ENCODE results near the gene HORMAD2.
"Not testable (repeated sequence)": the region's sequence is repeated elsewhere in the genome, so short reads cannot be mapped to it uniquely, and the experiment has no call there.

Gene HORMAD2

DNA sequence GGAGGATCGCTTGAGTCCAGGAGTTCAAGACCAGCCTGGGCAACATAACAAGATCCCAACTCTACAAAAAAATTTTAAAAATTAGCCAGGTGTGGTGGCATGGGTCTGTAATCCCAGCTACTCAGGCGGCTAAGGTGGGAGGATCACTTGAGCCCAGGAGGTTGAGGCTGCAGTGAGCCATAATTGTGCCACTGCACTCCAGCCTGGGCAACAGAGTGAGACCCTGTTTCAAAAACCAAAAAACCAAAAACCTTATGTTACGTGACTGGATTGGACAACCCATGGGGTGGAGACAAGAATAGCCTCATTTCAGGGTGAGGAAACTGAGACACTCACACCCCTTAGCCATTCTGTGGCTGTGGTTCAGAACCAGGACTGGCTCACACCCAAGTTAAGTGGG, 136.0 kb downstream of the HORMAD2 start:
- H3K4me3 ChIP-seq (ENCODE audit: low read depth in 1 of 2, low read length in 2 of 2); H3K9me3 ChIP-seq (ENCODE audit: control insufficient read depth in 1 of 2, low read length in 2 of 2); H3K27ac ChIP-seq (ENCODE audit: low read length); H3K27me3 ChIP-seq (ENCODE audit: low read depth, low read length); H3K36me3 ChIP-seq (ENCODE audit: control insufficient read depth in 1 of 2, insufficient read depth in 2 of 2, low read length in 2 of 2); H3K4me1 ChIP-seq (ENCODE audit: control insufficient read depth in 1 of 2, insufficient read depth in 2 of 2, low read length in 2 of 2): not testable (repeated sequence)

DNA sequence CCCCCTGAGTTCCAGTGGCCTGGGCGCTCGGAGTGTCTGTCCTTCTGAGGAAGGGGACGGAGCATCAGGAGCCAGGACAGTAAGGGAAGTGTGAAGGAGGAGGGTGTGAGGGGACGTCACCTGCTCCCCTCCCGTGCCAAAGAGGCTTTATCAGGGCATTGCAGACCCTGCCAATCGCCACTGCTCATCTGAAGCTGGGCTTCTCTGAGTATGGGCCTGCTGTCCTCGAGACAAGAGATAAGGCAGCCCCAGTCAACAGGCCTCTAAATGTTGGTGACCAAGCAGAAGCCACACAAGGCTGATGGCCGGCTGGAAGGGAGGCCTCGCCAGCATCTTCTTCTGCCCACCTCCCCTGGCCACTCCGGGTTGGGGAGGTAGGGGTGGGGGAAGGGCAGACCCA, 136.4 kb downstream of the HORMAD2 start:
- Histone ChIP-seq H3K27me3 (ENCODE audit: low read depth, low read length) (no peaks in the 10 kb centered on the region), H3K36me3 (ENCODE audit: control insufficient read depth in 1 of 2, insufficient read depth in 2 of 2, low read length in 2 of 2) (no peaks in the 10 kb centered on the region), H3K27ac (ENCODE audit: low read length) (no peak overlapping the region), H3K9me3 (ENCODE audit: control insufficient read depth in 1 of 2, low read length in 2 of 2) (no peaks in the 10 kb centered on the region), H3K4me1 (ENCODE audit: control insufficient read depth in 1 of 2, insufficient read depth in 2 of 2, low read length in 2 of 2) (peaks cover 2 to 3% of the 10 kb centered on the region in 2 donors), H3K4me3 (ENCODE audit: low read depth in 1 of 2, low read length in 2 of 2) (no peak overlapping the region)

DNA sequence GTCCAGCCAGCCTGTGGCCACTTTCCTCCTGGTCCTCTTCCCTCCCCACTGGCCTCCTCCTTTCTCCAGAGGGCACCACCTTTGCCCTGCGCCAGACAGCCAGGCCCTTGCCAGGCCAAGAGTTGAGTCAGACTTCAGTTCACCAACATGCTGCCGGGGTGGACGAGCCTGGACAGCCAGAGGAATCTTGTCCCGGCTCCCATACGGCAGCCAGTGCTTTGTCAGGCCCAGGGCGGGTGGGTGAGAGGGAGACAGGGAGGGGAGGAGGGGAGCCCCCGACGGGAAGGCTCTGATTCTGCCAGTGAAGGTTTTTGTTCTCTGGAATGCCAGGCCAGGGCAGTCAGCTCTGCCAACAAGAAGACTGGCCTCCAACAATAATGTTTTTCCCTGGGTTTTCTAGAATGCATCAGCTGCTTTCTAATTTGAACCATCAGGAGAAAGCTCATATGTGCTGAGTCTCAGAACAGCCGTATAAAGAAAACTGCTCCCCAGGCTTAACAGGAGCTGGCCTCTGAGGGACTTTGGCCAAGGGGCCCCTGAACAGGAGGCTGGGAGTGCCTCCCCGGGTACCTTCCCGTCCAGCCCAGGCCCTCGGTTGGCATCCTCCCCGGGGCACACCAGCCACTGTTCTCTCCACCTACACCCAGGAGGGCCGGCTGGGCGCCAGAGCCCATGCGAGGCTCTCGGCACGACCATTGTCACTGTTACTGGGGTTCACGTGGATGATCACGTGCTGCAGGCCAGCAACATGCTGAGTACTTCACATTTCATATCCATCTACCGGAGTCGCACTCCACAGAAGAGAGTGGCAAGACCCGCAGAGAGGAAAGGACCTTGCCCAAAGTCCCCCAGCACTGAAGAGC, 137.7 kb downstream of the HORMAD2 start:
- Histone ChIP-seq H3K36me3 (ENCODE audit: control insufficient read depth in 1 of 2, insufficient read depth in 2 of 2, low read length in 2 of 2) (no peaks in the 10 kb centered on the region), H3K27ac (ENCODE audit: low read length) (no peak overlapping the region), H3K27me3 (ENCODE audit: low read depth, low read length) (peaks cover 4% of the 10 kb centered on the region), H3K9me3 (ENCODE audit: control insufficient read depth in 1 of 2, low read length in 2 of 2) (no peaks in the 10 kb centered on the region), H3K4me3 (ENCODE audit: low read depth in 1 of 2, low read length in 2 of 2) (no peak overlapping the region), H3K4me1 (ENCODE audit: control insufficient read depth in 1 of 2, insufficient read depth in 2 of 2, low read length in 2 of 2) (peaks cover 2 to 3% of the 10 kb centered on the region in 2 donors)

DNA sequence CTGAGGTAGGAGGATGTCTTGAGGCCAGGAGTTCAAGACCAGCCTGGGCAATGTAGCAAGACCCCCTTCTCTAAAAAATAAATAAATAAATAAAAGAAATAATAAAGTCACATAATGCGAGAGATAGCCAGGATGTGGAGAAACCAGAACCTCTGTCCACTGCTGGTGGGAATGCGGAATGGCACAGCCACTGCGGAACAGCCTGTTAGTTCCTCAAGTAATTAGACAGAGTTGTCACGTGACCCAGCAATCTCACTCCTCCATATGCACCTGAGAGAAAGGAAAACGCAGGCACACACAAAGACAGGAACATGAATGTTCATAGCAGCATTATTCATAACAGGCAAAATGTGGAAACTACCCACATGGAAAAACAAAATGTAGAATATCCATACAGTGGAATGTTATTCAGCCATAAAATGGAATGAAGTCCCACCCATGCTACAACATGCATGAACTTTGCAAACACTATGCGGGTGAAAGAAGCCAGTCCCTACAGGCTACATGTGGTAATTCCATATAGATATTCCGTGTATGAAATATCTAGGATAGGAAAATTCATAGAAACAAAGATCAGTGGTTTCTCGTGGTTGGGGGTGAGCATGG, 138.9 kb downstream of the HORMAD2 start:
- Histone ChIP-seq H3K27ac (ENCODE audit: low read length) (no peak overlapping the region), H3K4me3 (ENCODE audit: low read depth in 1 of 2, low read length in 2 of 2) (no peak overlapping the region), H3K4me1 (ENCODE audit: control insufficient read depth in 1 of 2, insufficient read depth in 2 of 2, low read length in 2 of 2) (peaks cover 2 to 3% of the 10 kb centered on the region in 2 donors), H3K27me3 (ENCODE audit: low read depth, low read length) (peaks cover 4% of the 10 kb centered on the region), H3K36me3 (ENCODE audit: control insufficient read depth in 1 of 2, insufficient read depth in 2 of 2, low read length in 2 of 2) (no peaks in the 10 kb centered on the region), H3K9me3 (ENCODE audit: control insufficient read depth in 1 of 2, low read length in 2 of 2) (no peaks in the 10 kb centered on the region)

DNA sequence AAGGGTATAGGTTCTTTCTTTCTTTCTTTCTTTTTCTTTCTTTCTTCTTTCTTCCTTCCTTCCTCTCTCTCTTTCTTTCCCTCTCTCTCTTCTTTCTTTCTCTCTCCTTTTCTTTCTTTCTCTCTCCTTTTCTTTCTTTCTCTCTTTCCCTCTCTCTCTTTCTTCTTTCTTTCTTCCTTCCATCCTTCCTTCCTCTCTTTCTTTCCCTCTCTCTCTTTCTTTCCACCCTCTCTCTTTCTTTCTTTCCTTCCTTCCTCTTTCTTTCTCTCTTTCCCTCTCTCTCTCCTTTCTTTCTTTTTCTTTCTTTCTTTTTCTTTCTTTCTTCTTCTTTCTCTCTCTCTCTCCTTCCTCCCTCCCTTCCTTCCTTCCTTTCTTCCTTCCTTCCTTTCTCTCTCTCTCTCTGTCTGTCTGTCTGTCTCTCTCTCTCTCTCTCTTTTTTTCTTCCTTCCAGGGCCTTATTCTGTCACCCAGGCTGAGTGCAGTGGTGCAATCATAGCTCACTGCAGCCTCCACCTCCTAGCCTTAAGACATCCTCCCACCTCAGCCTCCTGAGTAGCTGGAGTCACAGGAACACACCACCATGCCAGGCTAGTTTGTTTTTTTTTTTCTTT, 139.5 kb downstream of the HORMAD2 start:
- peaks cover 4% of the 10 kb centered on the region for H3K27me3 ChIP-seq (ENCODE audit: low read depth, low read length)
- no peak overlapping the region for H3K4me3 ChIP-seq (ENCODE audit: low read depth in 1 of 2, low read length in 2 of 2)
- H3K9me3 ChIP-seq (ENCODE audit: control insufficient read depth in 1 of 2, low read length in 2 of 2) = no peaks in the 10 kb centered on the region
- H3K4me1 ChIP-seq (ENCODE audit: control insufficient read depth in 1 of 2, insufficient read depth in 2 of 2, low read length in 2 of 2) = peaks cover 2 to 3% of the 10 kb centered on the region in 2 donors
- no peak overlapping the region for H3K27ac ChIP-seq (ENCODE audit: low read length)
- H3K36me3 ChIP-seq (ENCODE audit: control insufficient read depth in 1 of 2, insufficient read depth in 2 of 2, low read length in 2 of 2) = no peaks in the 10 kb centered on the region

DNA sequence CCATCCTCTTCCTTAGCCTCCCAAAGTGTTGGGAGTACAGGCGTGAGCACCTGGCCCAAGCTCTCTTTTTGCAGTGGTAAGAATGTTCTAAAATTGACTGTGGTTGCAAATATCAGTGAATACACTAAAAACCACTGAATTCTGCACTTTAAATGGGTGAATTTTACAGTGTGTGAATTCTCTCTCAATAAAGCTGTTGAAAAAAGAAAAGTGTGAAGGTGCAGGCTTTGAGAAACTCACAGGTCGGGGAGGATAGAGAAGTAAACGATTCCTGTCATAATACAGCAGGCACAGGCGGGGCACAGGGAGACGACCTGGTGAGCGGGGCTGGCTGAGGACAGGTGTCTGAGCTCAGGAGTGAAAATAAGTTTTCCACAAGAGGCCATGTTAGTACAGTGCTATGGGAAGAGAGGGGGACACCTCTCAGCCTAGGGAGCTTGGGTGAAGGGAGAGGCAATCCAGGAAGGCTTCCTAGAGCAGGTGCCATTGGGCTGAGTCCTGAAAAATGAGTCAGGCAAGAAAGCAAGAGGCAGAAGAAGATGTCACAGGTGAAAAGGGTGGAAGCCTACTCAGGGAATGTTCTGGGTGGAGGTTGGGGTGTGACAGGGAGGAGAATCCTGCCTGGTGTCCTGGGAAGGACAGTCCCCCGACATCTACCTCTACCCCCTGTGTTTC, 140.2 kb downstream of the HORMAD2 start:
- no peaks in the 10 kb centered on the region for H3K36me3 ChIP-seq (ENCODE audit: control insufficient read depth in 1 of 2, insufficient read depth in 2 of 2, low read length in 2 of 2)
- H3K27me3 ChIP-seq (ENCODE audit: low read depth, low read length) = peaks cover 4% of the 10 kb centered on the region
- H3K4me3 ChIP-seq (ENCODE audit: low read depth in 1 of 2, low read length in 2 of 2) = no peak overlapping the region
- H3K27ac ChIP-seq (ENCODE audit: low read length) = no peak overlapping the region
- no peaks in the 10 kb centered on the region for H3K9me3 ChIP-seq (ENCODE audit: control insufficient read depth in 1 of 2, low read length in 2 of 2)
- H3K4me1 ChIP-seq (ENCODE audit: control insufficient read depth in 1 of 2, insufficient read depth in 2 of 2, low read length in 2 of 2) = peaks cover 2 to 3% of the 10 kb centered on the region in 2 donors

DNA sequence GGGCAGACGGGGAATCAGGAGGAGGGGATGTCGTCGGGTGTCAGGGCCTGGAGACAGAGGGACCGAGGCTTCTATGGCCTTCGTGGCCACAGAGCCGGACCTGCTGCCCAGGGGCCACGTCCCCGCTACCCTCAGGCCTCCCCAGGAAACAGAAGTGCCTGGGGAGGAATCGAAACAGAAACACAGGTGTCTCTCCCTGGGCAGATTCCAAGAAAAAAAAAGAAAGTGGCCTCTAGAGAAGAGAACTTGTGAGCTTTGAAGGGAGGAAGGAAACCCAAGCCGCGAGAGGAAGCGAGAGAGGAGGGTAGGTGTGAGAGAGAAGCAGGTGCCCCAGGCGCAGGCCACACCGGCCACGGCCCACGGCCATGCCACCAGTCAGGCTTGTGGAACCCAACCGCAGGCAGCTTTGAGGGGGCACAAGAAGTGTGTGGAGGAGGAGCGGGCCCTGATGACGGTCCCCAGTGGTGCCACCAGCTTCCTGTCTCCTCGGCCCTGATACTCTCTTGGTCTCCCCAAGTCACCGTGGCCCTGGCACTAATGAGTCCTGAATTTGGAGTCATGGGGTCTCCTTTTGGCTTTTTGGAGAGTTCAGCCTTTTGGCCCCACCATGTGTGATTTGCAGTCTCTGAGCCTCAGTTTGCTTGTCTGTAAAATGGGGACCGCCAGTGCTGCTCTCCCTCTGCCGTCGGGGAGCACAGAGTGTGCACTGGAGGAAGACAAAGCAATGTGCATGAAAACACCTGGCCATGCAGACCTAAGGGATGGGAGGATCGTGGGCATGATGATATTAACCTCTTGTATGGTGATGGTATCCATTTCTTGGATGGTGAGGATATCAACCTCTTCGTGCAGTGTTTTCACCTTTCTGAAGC, 141.1 kb downstream of the HORMAD2 start:
- H3K4me1 ChIP-seq (ENCODE audit: control insufficient read depth in 1 of 2, insufficient read depth in 2 of 2, low read length in 2 of 2) = peaks cover 2 to 3% of the 10 kb centered on the region in 2 donors
- no peaks in the 10 kb centered on the region for H3K9me3 ChIP-seq (ENCODE audit: control insufficient read depth in 1 of 2, low read length in 2 of 2)
- H3K27me3 ChIP-seq (ENCODE audit: low read depth, low read length) = peaks cover 4% of the 10 kb centered on the region
- no peak overlapping the region for H3K4me3 ChIP-seq (ENCODE audit: low read depth in 1 of 2, low read length in 2 of 2)
- H3K27ac ChIP-seq (ENCODE audit: low read length) = no peak overlapping the region
- H3K36me3 ChIP-seq (ENCODE audit: control insufficient read depth in 1 of 2, insufficient read depth in 2 of 2, low read length in 2 of 2) = no peaks in the 10 kb centered on the region

DNA sequence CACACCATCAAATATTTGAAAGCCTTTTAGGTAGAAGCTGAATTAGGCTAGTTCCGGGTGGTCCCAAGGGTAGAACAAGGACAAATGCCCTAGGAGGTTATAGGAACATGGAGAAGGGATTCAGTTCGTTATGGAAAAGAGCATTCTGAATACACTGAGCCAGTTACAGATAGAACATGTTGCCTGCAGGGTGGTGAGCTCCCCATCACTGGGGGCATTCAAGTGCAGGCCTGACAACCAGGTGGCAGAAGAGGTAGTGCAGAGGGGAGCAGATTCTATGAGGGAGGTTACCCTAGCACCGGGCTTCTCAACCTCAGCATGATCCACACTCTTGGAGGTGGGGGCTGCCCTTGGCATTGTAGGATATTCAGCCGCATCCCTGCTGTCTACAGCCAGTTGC, 142.1 kb downstream of the HORMAD2 start:
- Histone ChIP-seq H3K4me3 (ENCODE audit: low read depth in 1 of 2, low read length in 2 of 2) (no peak overlapping the region), H3K36me3 (ENCODE audit: control insufficient read depth in 1 of 2, insufficient read depth in 2 of 2, low read length in 2 of 2) (no peaks in the 10 kb centered on the region), H3K9me3 (ENCODE audit: control insufficient read depth in 1 of 2, low read length in 2 of 2) (no peaks in the 10 kb centered on the region), H3K27me3 (ENCODE audit: low read depth, low read length) (peaks cover 4% of the 10 kb centered on the region), H3K4me1 (ENCODE audit: control insufficient read depth in 1 of 2, insufficient read depth in 2 of 2, low read length in 2 of 2) (peaks cover 2 to 3% of the 10 kb centered on the region in 2 donors), H3K27ac (ENCODE audit: low read length) (no peak overlapping the region)

DNA sequence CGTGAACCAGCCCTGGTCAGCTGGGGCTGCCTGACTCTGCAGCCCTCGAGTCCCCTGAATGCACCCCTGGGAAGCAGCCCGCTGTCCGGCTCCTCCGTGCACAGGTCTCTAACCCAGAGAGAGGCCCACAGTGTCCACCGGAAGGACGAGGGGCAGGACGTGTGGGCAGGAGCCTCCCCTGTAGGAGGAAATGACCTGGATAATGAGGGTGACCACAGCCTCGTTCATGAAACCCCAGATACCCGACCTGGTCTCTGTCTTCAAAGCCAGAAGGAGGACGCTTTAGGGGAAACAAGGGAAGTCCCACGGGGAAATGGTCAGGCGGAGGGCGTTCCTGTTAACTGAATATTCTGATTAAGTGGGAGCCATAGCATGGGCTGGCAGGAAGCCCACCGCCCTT, 143.0 kb downstream of the HORMAD2 start:
- Histone ChIP-seq H3K4me1 (ENCODE audit: control insufficient read depth in 1 of 2, insufficient read depth in 2 of 2, low read length in 2 of 2) (peaks cover 0 to 3% of the 10 kb centered on the region in 2 donors), H3K27me3 (ENCODE audit: low read depth, low read length) (peaks cover 4% of the 10 kb centered on the region), H3K9me3 (ENCODE audit: control insufficient read depth in 1 of 2, low read length in 2 of 2) (no peaks in the 10 kb centered on the region), H3K27ac (ENCODE audit: low read length) (no peak overlapping the region), H3K36me3 (ENCODE audit: control insufficient read depth in 1 of 2, insufficient read depth in 2 of 2, low read length in 2 of 2) (no peaks in the 10 kb centered on the region), H3K4me3 (ENCODE audit: low read depth in 1 of 2, low read length in 2 of 2) (no peak overlapping the region)

DNA sequence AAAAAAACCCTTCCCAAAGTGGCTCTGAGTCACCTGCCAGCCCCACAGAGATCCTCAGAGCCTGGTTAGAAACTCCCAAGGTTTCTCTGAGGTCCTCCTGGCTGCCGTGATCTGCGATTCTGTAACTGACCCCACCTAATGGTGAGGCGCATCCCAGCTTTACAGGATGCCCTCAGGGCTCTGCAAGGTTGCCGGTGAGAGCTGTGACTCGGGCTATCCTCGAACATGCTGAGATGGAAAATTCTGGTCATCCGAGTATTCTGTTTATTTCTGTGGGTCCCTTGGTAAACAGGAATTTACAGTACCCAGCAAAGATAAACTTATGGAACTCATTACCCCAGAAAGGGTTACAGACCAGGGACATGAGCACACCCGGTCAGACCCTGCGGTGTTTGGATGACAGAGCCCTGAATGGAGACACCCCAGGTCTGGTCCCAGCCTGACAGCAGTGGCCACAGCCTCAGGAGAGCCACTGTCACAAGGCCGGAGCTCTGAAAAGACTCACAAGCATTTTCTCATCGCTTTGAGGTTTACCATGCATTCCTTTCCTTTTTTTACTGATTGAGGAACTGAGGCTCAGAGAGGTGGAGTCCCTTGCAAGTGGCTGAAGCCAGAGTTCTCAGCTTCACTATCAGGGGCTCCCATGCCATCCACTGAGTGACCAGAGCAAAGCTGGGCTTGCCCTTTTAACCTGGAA, 144.0 kb downstream of the HORMAD2 start:
- H3K9me3 ChIP-seq (ENCODE audit: control insufficient read depth in 1 of 2, low read length in 2 of 2) = no peaks in the 10 kb centered on the region
- no peaks in the 10 kb centered on the region for H3K36me3 ChIP-seq (ENCODE audit: control insufficient read depth in 1 of 2, insufficient read depth in 2 of 2, low read length in 2 of 2)
- no peak overlapping the region for H3K27ac ChIP-seq (ENCODE audit: low read length)
- H3K4me1 ChIP-seq (ENCODE audit: control insufficient read depth in 1 of 2, insufficient read depth in 2 of 2, low read length in 2 of 2) = peaks cover 0 to 3% of the 10 kb centered on the region in 2 donors
- H3K27me3 ChIP-seq (ENCODE audit: low read depth, low read length) = peaks cover 4% of the 10 kb centered on the region
- H3K4me3 ChIP-seq (ENCODE audit: low read depth in 1 of 2, low read length in 2 of 2) = no peak overlapping the region
